ENCODE data around the gene PEAK1.

PEAK1 gene

DNA sequence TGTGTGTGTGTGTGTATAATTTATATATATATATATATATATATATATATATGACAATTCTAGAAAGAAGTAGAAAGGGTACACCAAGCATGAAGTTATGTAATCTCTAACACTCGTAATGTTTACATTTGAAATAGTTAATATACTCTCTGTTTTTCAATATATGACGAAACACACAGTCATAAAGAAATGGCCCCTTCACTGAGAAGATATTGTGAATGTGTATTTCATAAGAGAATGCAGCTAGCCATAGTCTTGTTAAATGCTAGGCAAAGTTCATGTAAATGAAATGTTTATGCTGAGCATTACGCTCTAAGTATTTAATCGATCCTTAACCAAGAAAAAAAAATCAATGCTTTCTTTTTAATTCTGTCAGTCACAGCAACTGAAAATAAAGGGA, 194.3 kb downstream of the PEAK1 start:
- H3K4me2 ChIP-seq (ENCODE audit: insufficient read depth, low read length, poor library complexity, severe bottlenecking): no peak overlapping the region
- no peaks in the 10 kb centered on the region for H3K27me3 ChIP-seq (ENCODE audit: control insufficient read depth in 3 of 3, insufficient read depth in 3 of 3, low read depth in 1 of 3, low read length in 3 of 3)
- H4K8ac ChIP-seq (ENCODE audit: low read depth, low read length): no peak overlapping the region
- H3K14ac ChIP-seq (ENCODE audit: low read length): no peak overlapping the region
- no peak overlapping the region for H2BK5ac ChIP-seq (ENCODE audit: low read length)
- H2AFZ ChIP-seq (ENCODE audit: low read length): no peak overlapping the region
- no peak overlapping the region for H3K4ac ChIP-seq (ENCODE audit: low read length)
- H2BK12ac ChIP-seq (ENCODE audit: low read length): no peak overlapping the region
- no CpG with 5 or more reads among the region's 4 CpGs for WGBS, 2 donors (ENCODE audit: extremely low coverage in 2 of 2, insufficient read length in 2 of 2, insufficient replicate concordance in 1 of 2)
- no peak overlapping the region for H3K18ac ChIP-seq (ENCODE audit: low read length)
- H3K36me3 ChIP-seq (replicated peaks in 1 of 2; ENCODE audit: control insufficient read depth in 2 of 2, insufficient read depth in 2 of 2, low read length in 2 of 2): no peaks in the 10 kb centered on the region
- H2BK15ac ChIP-seq (ENCODE audit: low read length): no peak overlapping the region
- H3K9ac ChIP-seq (ENCODE audit: low read depth, low read length, poor library complexity): no peak overlapping the region
- no peak overlapping the region for H3K23ac ChIP-seq (ENCODE audit: low read depth, low read length, poor library complexity)
- H3K27ac ChIP-seq (replicated peaks; ENCODE audit: low read length): no peak overlapping the region
- H3K79me1 ChIP-seq (ENCODE audit: low read depth, low read length): no peaks in the 10 kb centered on the region
- H4K91ac ChIP-seq (ENCODE audit: low read depth, low read length, poor library complexity): no peak overlapping the region
- no peak overlapping the region for H3K4me3 ChIP-seq (ENCODE audit: low read length in 2 of 2)
- no peak overlapping the region for H2AK5ac ChIP-seq (ENCODE audit: low read depth, low read length)
- no peak for DNase-seq (ENCODE audit: low spot score)
- H3K4me1 ChIP-seq (ENCODE audit: control insufficient read depth in 2 of 2, insufficient read depth in 1 of 2, low read depth in 1 of 2, low read length in 2 of 2): peaks cover 7 to 20% of the 10 kb centered on the region in 2 donors
- H3K9me3 ChIP-seq (replicated peaks in 1 of 2; ENCODE audit: control insufficient read depth in 2 of 2, insufficient read depth in 1 of 2, low read depth in 1 of 2, low read length in 2 of 2): no peaks in the 10 kb centered on the region
- no peak overlapping the region for H2BK120ac ChIP-seq (ENCODE audit: low read depth, low read length)

DNA sequence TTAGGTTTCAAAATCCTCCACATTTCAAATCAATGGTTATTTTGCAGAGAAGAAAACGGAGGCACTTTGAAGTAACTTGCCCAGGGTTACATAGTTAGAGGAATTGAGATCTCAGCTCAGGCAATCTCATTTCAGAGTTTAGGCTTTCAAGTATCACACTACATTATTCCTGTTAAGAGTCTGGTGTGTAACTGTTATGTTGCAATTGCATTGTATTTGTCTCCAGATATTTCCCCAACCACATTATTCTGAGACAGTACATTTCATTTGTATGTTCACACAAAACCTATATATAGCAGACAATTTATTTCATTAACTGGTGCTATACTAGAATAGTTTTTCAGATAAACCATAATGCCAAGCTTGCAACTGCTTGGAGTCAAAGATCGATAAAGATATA, 194.8 kb downstream of the PEAK1 start:
- Histone ChIP-seq H3K4me3 (ENCODE audit: low read length in 2 of 2) (no peak overlapping the region), H3K14ac (ENCODE audit: low read length) (no peak overlapping the region), H2BK15ac (ENCODE audit: low read length) (no peak overlapping the region), H3K23ac (ENCODE audit: low read depth, low read length, poor library complexity) (no peak overlapping the region), H2AK5ac (ENCODE audit: low read depth, low read length) (no peak overlapping the region), H3K4ac (ENCODE audit: low read length) (no peak overlapping the region), H3K4me1 (ENCODE audit: control insufficient read depth in 2 of 2, insufficient read depth in 1 of 2, low read depth in 1 of 2, low read length in 2 of 2) (peaks cover 7 to 20% of the 10 kb centered on the region in 2 donors), H4K91ac (ENCODE audit: low read depth, low read length, poor library complexity) (no peak overlapping the region), H3K27me3 (ENCODE audit: control insufficient read depth in 3 of 3, insufficient read depth in 3 of 3, low read depth in 1 of 3, low read length in 3 of 3) (no peaks in the 10 kb centered on the region), H3K36me3 (replicated peaks in 1 of 2; ENCODE audit: control insufficient read depth in 2 of 2, insufficient read depth in 2 of 2, low read length in 2 of 2) (no peaks in the 10 kb centered on the region), H2AFZ (ENCODE audit: low read length) (no peak overlapping the region), H3K9me3 (replicated peaks in 1 of 2; ENCODE audit: control insufficient read depth in 2 of 2, insufficient read depth in 1 of 2, low read depth in 1 of 2, low read length in 2 of 2) (no peaks in the 10 kb centered on the region), H4K8ac (ENCODE audit: low read depth, low read length) (no peak overlapping the region), H2BK120ac (ENCODE audit: low read depth, low read length) (no peak overlapping the region), H3K18ac (ENCODE audit: low read length) (no peak overlapping the region), H3K79me1 (ENCODE audit: low read depth, low read length) (no peaks in the 10 kb centered on the region), H2BK12ac (ENCODE audit: low read length) (no peak overlapping the region), H2BK5ac (ENCODE audit: low read length) (no peak overlapping the region), H3K9ac (ENCODE audit: low read depth, low read length, poor library complexity) (no peak overlapping the region), H3K27ac (replicated peaks; ENCODE audit: low read length) (peak overlapping the region; percentile 29), H3K4me2 (ENCODE audit: insufficient read depth, low read length, poor library complexity, severe bottlenecking) (no peak overlapping the region)
- WGBS, 2 donors (ENCODE audit: extremely low coverage in 2 of 2, insufficient read length in 2 of 2, insufficient replicate concordance in 1 of 2): no CpG with 5 or more reads among the region's 2 CpGs
- no peak for DNase-seq (ENCODE audit: low spot score)

DNA sequence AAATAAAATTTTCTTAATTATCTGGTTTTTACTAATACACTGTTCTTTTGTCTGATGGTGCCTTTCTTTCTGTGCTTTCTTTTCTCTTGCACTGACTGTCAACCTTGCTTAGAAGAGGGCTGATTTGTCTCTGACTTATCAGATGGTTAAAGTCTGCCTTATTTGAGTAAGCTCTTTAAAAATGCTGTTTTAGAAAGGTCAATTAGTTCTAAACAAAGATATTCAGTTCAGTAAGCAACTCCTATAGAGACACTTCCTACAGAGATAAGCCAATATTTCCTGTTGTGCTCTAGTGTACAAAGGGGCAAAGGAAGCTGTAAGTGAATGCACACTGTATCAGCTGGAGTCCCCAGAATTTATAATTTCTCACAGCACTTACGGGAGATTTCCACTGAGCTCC, 195.6 kb downstream of the PEAK1 start:
- H3K4me1 ChIP-seq (ENCODE audit: control insufficient read depth in 2 of 2, insufficient read depth in 1 of 2, low read depth in 1 of 2, low read length in 2 of 2): peaks cover 7 to 20% of the 10 kb centered on the region in 2 donors
- no peak overlapping the region for H4K8ac ChIP-seq (ENCODE audit: low read depth, low read length)
- H2BK12ac ChIP-seq (ENCODE audit: low read length): no peak overlapping the region
- H3K27ac ChIP-seq (replicated peaks; ENCODE audit: low read length): peak overlapping the region; percentile 30
- H2BK5ac ChIP-seq (ENCODE audit: low read length): no peak overlapping the region
- no peak overlapping the region for H3K18ac ChIP-seq (ENCODE audit: low read length)
- H2AK5ac ChIP-seq (ENCODE audit: low read depth, low read length): no peak overlapping the region
- peak; percentile 17 for DNase-seq (ENCODE audit: low spot score)
- H3K4me3 ChIP-seq (ENCODE audit: low read length in 2 of 2): no peak overlapping the region
- no peak overlapping the region for H2AFZ ChIP-seq (ENCODE audit: low read length)
- H3K27me3 ChIP-seq (ENCODE audit: control insufficient read depth in 3 of 3, insufficient read depth in 3 of 3, low read depth in 1 of 3, low read length in 3 of 3): no peaks in the 10 kb centered on the region
- H2BK15ac ChIP-seq (ENCODE audit: low read length): no peak overlapping the region
- whole genome bisulfite sequencing, 2 donors (ENCODE audit: extremely low coverage in 2 of 2, insufficient read length in 2 of 2, insufficient replicate concordance in 1 of 2): no CpG with 5 or more reads among the region's 1 CpG
- no peak overlapping the region for H3K4me2 ChIP-seq (ENCODE audit: insufficient read depth, low read length, poor library complexity, severe bottlenecking)
- no peak overlapping the region for H3K23ac ChIP-seq (ENCODE audit: low read depth, low read length, poor library complexity)
- H3K79me1 ChIP-seq (ENCODE audit: low read depth, low read length): no peaks in the 10 kb centered on the region
- no peaks in the 10 kb centered on the region for H3K36me3 ChIP-seq (replicated peaks in 1 of 2; ENCODE audit: control insufficient read depth in 2 of 2, insufficient read depth in 2 of 2, low read length in 2 of 2)
- H3K14ac ChIP-seq (ENCODE audit: low read length): no peak overlapping the region
- no peak overlapping the region for H3K9ac ChIP-seq (ENCODE audit: low read depth, low read length, poor library complexity)
- no peaks in the 10 kb centered on the region for H3K9me3 ChIP-seq (replicated peaks in 1 of 2; ENCODE audit: control insufficient read depth in 2 of 2, insufficient read depth in 1 of 2, low read depth in 1 of 2, low read length in 2 of 2)
- H3K4ac ChIP-seq (ENCODE audit: low read length): no peak overlapping the region
- no peak overlapping the region for H4K91ac ChIP-seq (ENCODE audit: low read depth, low read length, poor library complexity)
- no peak overlapping the region for H2BK120ac ChIP-seq (ENCODE audit: low read depth, low read length)

DNA sequence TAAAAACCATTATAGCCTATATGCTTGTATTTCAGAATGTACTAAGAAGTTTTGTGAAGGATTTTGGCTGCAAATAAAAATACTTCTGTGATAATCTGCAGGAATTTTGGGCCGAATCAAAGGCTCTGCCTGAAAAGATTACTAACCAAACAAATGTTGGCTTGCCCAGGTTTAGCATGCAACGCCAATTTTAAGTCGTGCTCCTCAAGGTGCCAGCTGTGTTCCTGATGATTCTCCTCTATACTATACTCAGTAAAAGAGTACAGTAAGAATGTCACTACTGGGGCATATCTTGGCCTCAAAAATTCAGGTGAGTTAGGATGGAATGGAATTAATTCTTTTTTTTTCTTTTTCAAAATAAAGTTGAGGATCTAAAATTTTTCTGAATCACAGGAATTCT, 198.2 kb downstream of the PEAK1 start:
- Histone ChIP-seq H3K18ac (ENCODE audit: low read length) (no peak overlapping the region), H2BK12ac (ENCODE audit: low read length) (no peak overlapping the region), H4K91ac (ENCODE audit: low read depth, low read length, poor library complexity) (no peak overlapping the region), H2BK120ac (ENCODE audit: low read depth, low read length) (no peak overlapping the region), H3K79me1 (ENCODE audit: low read depth, low read length) (no peaks in the 10 kb centered on the region), H3K4me3 (ENCODE audit: low read length in 2 of 2) (no peak overlapping the region), H3K9me3 (replicated peaks in 1 of 2; ENCODE audit: control insufficient read depth in 2 of 2, insufficient read depth in 1 of 2, low read depth in 1 of 2, low read length in 2 of 2) (no peaks in the 10 kb centered on the region), H3K14ac (ENCODE audit: low read length) (no peak overlapping the region), H3K4me2 (ENCODE audit: insufficient read depth, low read length, poor library complexity, severe bottlenecking) (no peak overlapping the region), H2BK5ac (ENCODE audit: low read length) (no peak overlapping the region), H3K27me3 (ENCODE audit: control insufficient read depth in 3 of 3, insufficient read depth in 3 of 3, low read depth in 1 of 3, low read length in 3 of 3) (no peaks in the 10 kb centered on the region), H3K4me1 (ENCODE audit: control insufficient read depth in 2 of 2, insufficient read depth in 1 of 2, low read depth in 1 of 2, low read length in 2 of 2) (peaks cover 7 to 20% of the 10 kb centered on the region in 2 donors), H2BK15ac (ENCODE audit: low read length) (no peak overlapping the region), H3K4ac (ENCODE audit: low read length) (no peak overlapping the region), H4K8ac (ENCODE audit: low read depth, low read length) (no peak overlapping the region), H2AFZ (ENCODE audit: low read length) (no peak overlapping the region), H3K9ac (ENCODE audit: low read depth, low read length, poor library complexity) (no peak overlapping the region), H3K36me3 (replicated peaks in 1 of 2; ENCODE audit: control insufficient read depth in 2 of 2, insufficient read depth in 2 of 2, low read length in 2 of 2) (no peaks in the 10 kb centered on the region), H3K27ac (replicated peaks; ENCODE audit: low read length) (no peak overlapping the region), H3K23ac (ENCODE audit: low read depth, low read length, poor library complexity) (no peak overlapping the region), H2AK5ac (ENCODE audit: low read depth, low read length) (no peak overlapping the region)
- DNase-seq (ENCODE audit: low spot score): no peak
- whole genome bisulfite sequencing, 2 donors (ENCODE audit: extremely low coverage in 2 of 2, insufficient read length in 2 of 2, insufficient replicate concordance in 1 of 2): no CpG with 5 or more reads among the region's 3 CpGs
